NCI-H1092 treated with DMSO at 0.1 percent for 48 hours (cell line): ENCODE results near the gene TBC1D22A.
"Not testable (repeated sequence)": the region's sequence is repeated elsewhere in the genome, so short reads cannot be mapped to it uniquely, and the experiment has no call there.

Experiments
- DNase-seq: peaks from one replicate; lab custom pipeline; 2025; lab: John Stamatoyannopoulos, UW

The TBC1D22A gene

GRCh38 chr22:47170511-47171440 is 408.3 kb downstream of the TBC1D22A start:
- not testable (repeated sequence) for DNase-seq

- DNase-seq, result no peak
These were observed 409.2 kb downstream of the TBC1D22A start for GRCh38 chr22:47171441-47172221.

- no peak for DNase-seq
These were observed 410.5 kb downstream of the TBC1D22A start for GRCh38 chr22:47172771-47173534.

GRCh38 chr22:47173535-47174021 is 411.1 kb downstream of the TBC1D22A start:
- DNase-seq, result no peak

GRCh38 chr22:47174096-47174495 is 411.6 kb downstream of the TBC1D22A start:
- no peak for DNase-seq

GRCh38 chr22:47174671-47175112 is 412.2 kb downstream of the TBC1D22A start:
- no peak for DNase-seq

GRCh38 chr22:47175151-47176025 is 412.9 kb downstream of the TBC1D22A start:
- DNase-seq, result no peak

GRCh38 chr22:47176026-47176389 is 413.6 kb downstream of the TBC1D22A start:
- no peak for DNase-seq

- DNase-seq, result no peak
These were observed 414.3 kb downstream of the TBC1D22A start for GRCh38 chr22:47176573-47177333.

GRCh38 chr22:47177334-47177815 is 414.9 kb downstream of the TBC1D22A start:
- no peak for DNase-seq

- DNase-seq, result no peak
These were observed 415.9 kb downstream of the TBC1D22A start for GRCh38 chr22:47178339-47178738.

GRCh38 chr22:47180796-47181195 is 418.3 kb downstream of the TBC1D22A start:
- no peak for DNase-seq

GRCh38 chr22:47187176-47187957 is 424.9 kb downstream of the TBC1D22A start:
- DNase-seq, result no peak

- DNase-seq, result peak; percentile 0
These were observed 426.0 kb downstream of the TBC1D22A start for GRCh38 chr22:47188261-47189055.

GRCh38 chr22:47189056-47189916 is 426.8 kb downstream of the TBC1D22A start:
- DNase-seq, result no peak

- DNase-seq, result no peak
These were observed 428.0 kb downstream of the TBC1D22A start for GRCh38 chr22:47190276-47190956.
